Fibroblast of skin of left biceps (primary cell): Measurements from ENCODE around the gene LMX1A.

Source experiments
- DNase-seq, 2 experiments: peaks; one replicate each; pipeline ENCODE4 v3.0.0-alpha.2; 2013; ENCODE audit warnings: low read depth in 2 of 2

LMX1A gene

GRCh38 chr1:165367375-165367993 is 11.0 kb upstream of the LMX1A start:
- DNase-seq, result no peak

DNA sequence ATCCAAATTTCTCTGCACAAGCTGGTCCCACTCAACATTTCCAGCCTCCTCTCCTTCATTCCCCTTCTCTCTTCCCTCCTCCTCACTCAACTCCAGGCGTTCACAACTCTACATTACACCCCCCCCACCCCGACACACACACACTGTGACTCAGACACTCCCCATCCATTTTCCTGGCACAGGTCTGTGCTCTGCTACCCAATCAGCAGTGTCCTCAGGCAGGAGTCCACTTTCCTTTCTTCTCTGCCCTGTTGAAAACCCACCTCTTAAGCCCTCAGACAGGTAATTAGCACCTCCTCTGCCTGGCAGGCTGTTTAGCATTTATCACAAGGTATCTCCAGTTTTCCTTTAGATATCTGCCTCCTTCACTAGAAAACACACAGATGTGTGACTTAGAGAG is 8.8 kb upstream of the LMX1A start:
- no peak for DNase-seq

DNA sequence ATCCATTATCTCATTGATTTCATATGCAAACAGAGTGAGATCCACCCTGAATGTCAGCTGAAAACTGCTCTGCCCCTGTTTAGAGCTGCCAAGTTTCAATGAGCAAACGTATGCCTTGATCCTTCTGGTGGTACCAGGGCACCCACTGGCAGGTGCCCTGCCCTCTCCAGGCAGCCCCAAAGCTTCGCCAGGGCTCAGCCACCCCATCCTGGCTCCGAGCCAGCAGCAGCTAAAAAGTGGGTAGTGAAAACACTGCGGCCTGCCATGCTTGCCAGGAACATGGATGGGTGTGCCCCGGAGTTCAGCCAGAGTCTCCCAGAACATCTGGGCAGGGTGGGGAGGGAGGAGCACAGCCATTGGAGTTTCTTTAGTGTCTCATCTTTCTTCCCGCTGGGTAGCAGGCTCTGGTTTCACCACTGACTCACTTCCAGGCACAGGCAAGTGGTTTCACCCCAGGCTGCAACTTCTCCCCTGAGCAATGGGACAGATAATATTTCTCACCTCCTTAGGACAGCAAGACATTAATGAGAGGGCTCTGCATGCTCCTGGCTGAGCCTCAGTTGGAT is 8.1 kb upstream of the LMX1A start:
- DNase-seq, result no peak

DNA sequence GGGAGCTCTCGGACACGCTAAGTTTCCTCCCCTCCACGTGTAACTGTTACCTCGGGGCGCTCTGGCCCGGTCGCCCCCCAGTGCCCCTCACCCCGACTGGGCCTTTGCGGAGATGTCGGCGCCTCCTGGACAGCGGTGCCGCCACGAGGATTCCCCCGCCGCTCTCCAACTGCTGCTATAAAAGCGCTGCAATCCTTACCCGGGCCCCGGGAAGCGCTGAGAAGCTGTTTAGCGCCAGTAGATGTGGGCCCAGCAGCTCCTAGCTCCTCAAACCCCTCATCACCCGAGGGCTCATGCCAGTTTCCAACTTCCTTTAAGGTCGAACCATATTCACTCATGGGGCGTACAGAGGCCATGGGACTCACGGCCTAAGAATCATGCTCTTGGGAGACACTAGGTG is 361 bp upstream of the LMX1A start:
- DNase-seq, result no peak

DNA sequence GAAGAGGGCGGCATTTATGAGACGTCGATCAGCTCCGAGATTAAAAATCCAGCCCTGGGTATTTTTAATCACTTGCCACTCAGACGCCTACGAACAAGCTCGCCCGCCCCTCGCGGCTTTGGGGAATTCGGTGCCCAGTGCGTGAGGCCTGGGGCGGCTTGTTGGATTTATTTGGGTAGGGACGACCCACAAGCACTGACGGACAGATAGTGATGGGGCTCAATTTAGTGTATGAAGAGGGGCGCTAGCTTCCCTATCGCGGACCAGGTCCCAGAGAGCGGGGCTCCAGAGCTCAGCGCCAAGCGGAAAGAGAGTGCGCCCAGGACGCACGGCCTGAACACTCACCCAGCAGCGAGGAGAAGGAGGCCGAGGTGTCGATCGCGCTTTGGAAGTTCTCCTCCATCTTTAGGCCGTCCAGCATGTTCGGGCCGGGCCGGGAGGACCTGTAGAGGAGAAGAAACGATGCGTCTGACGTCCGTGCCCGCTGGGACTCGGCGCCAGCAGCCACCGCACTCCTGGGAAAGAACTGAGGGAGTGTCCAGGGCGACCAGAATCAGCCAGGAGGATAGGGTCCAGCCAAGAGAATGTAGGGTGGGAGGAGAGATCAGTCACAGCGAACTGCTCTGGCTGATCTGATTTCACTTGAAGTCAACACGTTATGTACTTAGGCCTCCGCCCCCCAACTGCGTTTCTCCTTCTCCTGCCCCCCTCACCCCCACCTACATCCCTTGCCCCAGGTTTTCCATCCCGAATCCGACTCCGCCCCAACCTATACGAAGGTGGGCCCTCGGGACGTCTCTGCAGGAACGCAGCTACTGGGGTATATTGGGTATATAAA is 1.2 kb downstream of the LMX1A start:
- DNase-seq, result no peak

GRCh38 chr1:165354739-165355138 is 1.8 kb downstream of the LMX1A start:
- DNase-seq, result no peak

DNA sequence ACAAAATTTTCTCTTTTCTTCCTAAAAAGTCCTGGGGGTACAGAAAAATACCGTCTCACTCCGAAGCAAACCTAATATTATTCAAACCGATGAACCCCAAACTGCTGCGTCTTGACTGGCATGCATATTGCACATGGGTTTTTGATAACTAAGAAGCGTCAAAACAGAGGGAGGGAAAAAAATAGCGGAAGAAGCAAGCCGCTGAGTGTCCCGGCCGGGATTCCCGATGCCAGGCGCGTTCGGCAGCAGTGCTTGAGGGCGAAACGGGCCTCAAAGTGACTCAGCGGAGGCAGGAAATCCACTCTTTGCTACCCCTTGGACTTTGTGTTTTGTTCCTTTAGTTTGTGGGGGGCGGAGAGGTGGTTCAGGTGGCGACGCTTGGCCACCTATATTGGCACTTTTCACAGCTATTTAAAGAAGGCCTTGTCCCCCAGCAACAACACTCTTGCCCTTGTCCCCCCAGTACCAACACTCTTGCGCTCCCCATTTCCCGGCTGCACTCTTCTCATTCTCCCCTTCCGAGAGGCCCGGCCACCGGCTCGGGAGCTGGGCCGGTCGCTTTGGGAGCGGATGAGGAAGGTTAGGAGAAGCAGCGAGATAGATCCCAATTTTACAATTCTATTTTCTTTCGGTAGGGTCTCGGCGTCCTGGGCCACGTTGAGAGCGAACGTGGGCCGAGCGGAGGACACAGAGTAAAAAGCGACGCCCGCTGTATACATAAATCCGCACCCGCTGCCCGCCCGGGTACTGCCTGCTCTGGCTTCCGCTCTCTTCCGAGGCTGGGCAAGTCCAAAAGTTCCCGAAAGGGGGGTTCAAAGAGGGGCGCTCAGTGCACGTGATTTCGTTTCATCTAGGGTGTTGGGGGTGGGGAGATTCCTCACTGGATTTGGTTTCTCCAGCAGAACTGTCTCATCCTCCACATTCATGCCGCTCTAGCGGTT is 2.5 kb downstream of the LMX1A start:
- no peak for DNase-seq

DNA sequence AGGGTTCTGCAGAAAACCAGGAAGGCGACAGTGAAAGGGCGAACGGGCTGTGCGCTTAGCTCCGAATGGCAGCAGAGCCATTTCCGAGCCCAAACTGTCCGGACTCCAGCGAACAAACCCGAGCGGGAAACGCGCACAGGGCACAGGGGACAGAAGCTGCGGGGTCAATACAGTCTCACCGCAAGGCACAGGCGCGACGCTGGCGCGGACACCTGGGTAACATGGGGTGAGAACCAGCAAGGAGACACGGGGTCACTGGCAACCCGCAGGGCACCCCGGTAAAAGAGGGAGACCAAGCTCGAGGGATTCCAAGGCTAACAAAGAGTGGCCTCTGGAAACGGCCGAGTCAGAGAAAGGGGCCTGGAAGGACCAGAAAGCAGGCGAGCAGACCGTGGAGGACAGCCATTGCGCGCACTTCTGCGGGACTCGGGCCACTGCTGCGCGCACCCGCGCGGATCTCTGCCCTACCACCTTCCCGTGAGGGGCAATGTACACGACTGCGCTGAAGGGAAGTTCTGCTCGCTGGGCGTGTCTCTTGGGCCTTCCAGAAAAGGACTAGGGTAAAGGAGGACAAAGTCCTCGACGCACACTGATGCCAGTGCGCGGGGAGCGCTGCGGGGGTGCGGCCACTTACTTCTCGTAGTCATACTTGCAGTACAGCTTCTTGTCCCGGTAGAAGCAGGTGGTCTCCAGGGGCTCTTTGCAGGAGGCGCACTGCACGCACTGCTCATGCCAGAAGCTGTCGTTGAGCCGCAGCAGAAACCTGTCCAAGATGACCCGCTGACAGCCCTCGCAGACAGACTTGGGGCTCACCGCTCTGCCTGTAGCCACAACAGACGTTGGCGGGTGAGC is 3.8 kb downstream of the LMX1A start:
- no peak for DNase-seq

DNA sequence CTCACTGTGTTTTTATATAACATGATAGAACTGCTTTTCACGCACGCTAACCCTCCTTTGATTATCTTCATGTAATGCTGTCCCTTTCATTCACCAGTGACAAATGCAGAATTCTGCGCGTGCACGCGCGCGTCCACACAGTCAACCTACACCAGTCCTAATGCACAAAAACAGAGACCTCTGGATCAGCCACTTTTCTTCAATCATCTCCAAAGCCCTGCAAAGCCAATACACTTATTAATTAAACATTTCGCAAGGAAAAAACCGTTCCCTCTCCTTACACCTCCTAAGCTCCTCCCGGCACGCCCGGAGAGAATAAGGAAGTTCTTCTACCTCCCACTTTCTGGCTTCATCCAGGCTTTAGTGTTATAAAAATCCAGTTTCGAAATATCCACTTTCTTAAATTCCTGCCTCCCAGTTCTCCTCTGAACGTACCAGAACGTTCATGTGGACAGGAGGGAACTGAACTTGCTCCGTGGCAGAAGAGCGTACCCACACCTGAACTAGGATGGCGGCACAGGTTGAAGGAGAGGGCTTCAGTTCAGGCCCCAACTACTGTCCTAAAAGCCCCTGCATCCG is 4.6 kb downstream of the LMX1A start:
- DNase-seq, result no peak

DNA sequence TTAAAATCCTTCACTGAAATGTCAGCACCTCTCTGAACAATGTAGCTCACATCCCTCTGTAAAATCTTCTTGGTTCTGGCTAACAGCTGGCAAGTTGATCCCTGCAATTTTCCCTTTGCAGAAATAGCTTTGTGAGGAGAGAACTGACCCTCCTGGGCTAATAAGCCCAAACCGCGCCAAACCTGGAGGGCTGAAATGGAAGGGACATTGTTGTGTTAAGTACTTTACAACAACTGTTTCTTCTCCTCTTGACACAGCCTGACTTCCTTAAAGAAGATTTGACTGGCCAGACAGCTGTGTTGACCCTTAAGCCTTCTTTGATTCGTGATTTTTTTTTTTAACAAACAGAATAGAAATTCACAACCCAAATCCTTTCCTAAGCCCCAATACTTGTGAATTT is 5.7 kb downstream of the LMX1A start:
- DNase-seq, result no peak

- DNase-seq, result no peak
Observed at GRCh38 chr1:165345502-165345901, 11.0 kb downstream of the LMX1A start.

- no peak for DNase-seq
Observed at GRCh38 chr1:165344736-165345135, 11.8 kb downstream of the LMX1A start.

DNA sequence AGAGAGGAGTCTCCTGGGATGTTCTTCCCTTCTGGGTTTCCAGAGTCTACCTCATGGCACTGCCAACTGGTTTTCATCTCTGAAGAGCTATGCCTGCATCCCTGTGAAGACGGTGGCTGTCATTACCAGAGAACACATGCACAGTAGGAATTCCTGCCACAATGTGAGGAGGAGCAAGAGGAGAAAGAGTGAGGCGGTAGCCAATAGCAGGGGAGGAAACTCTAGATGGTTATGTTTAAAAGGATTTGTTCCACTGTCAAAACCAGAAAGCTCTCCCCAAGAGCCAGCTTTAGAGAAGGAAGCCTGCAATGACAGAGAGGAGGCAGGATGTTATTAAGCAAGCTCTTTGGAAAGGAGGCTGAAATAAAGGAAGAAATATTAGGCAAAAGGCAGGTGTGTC is 12.3 kb downstream of the LMX1A start:
- no peak for DNase-seq

- no peak for DNase-seq
Observed at GRCh38 chr1:165342587-165342986, 13.9 kb downstream of the LMX1A start.

DNA sequence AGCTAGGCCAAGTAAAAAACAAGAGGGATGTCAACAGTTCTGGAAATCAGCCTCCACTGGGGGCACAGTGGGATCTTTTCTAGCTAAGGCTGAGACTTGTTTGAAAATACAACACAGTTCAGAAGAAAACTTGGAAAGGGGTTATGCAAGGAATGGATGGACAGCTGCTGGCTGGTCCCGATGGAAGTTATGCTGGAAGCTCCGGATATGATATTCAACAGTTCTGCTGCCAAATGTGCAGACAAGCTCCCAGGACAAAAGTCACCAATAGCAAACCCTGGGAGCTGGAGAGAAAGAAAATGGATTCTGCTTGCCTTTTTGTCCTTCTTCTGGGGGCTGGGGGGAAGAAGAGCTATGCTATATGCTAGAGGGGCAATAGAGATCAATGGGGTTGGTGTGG is 14.3 kb downstream of the LMX1A start:
- no peak for DNase-seq

GRCh38 chr1:165339164-165339563 is 17.4 kb downstream of the LMX1A start:
- no peak for DNase-seq

DNA sequence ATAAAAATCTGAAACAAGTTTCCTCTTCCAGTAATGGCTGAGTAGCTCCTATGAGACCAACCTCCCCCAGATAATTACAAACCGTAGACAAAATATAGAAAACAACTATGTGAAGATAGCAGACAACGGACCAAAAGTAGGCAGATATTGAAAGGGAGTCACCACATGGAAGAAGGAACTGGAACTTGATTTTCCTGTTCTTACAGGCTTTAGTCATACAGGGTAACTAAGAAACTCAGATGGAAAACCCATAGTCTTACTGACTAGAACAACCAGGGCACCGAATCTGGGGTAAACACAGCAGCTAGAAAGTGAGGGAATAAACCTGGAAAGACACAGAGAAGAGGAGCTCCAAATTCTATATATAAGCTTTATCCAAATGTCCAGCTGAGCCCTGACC is 26.0 kb downstream of the LMX1A start:
- no peak for DNase-seq

DNA sequence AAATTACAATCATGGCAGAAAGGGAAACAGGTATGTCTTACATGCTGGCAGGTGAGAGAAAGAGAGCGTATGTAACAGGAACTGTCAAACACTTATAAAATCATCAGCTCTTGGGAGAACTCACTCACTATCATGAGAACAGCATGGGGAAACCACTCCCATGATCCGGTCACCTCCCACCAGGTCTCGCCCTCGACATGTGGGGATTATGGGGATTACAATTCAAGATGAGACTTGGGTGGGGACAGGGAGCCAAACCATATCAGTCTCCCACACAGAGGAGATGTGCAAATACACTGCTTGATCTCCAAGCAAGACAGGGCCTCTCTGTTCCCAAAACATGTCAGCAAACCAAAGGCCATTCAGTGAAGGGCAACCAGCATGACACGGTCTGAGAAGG is 27.4 kb downstream of the LMX1A start:
- no peak for DNase-seq

- DNase-seq, result no peak
Observed at GRCh38 chr1:165328136-165328535, 28.4 kb downstream of the LMX1A start.

DNA sequence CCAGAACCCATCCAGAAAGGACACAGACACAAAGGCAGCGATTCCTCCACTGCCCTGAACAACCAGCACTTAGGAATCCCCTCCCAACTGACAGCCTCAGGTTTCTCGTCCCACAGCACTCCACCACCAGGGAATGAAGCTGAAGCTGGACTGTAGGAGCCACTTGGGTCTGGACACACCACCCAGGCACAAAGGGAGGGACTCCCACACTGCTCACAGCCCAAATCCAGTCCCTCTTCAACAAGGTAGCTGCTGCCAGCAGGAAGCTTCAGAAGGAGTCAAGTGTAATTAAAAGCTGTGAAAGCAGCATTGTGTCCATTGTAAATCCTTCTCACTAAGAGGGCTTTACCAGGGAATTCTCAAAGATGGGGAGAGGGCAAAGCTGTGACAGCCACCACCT is 29.0 kb downstream of the LMX1A start:
- DNase-seq, result no peak
